DND-41 (cell line): Measurements from ENCODE around the gene SHROOM2.

Source experiments
- ATAC-seq: fragments of 200-7000 bp; cut with Tn5 transposase; 3 replicates; pipeline ENCODE4 v1.9.1; 2021; ENCODE audit warnings: low read depth; ENCODE audit not compliant: insufficient read depth
- DNase-seq: peaks from one replicate; pipeline ENCODE4 v3.0.0-alpha.2; 2020
- H2AFZ ChIP-seq: 2 replicates; pipeline ENCODE4 v1.6.0; 2012; ENCODE audit warnings: low read depth, low read length
- H3K27ac ChIP-seq: 2 replicates; pipeline ENCODE4 v1.5.1; 2012; ENCODE audit warnings: low read length, inconsistent platforms
- H3K27me3 ChIP-seq: fragments of 200-600 bp; sonication (generic); 2 replicates; pipeline ENCODE4 v1.6.0; 2012; ENCODE audit warnings: low read length, mild to moderate bottlenecking, inconsistent platforms; ENCODE audit not compliant: insufficient read depth, poor library complexity
- H3K36me3 ChIP-seq: 2 replicates; pipeline ENCODE4 v1.5.1; 2012; ENCODE audit warnings: low read length, inconsistent platforms; ENCODE audit not compliant: insufficient read depth
- H3K4me1 ChIP-seq: 2 replicates; pipeline ENCODE4 v1.5.1; 2012; ENCODE audit warnings: mild to moderate bottlenecking, low read length; ENCODE audit not compliant: insufficient read depth
- H3K4me2 ChIP-seq: 2 replicates; pipeline ENCODE4 v1.6.0; 2012; ENCODE audit warnings: mild to moderate bottlenecking, moderate library complexity, low read length, inconsistent platforms; ENCODE audit not compliant: insufficient read depth
- H3K4me3 ChIP-seq, 2 experiments: fragments of 200-600 bp in 1 of 2; shearing (Covaris generic) in 1 of 2; 2 replicates each; pipeline ENCODE4 v1.5.1; 2012 to 2016; ENCODE audit warnings: inconsistent platforms in 2 of 2, low read length in 2 of 2, mild to moderate bottlenecking in 2 of 2, low read depth in 1 of 2, moderate library complexity in 1 of 2
- H3K79me2 ChIP-seq: 2 replicates; pipeline ENCODE4 v1.6.0; 2012; ENCODE audit warnings: low read length, inconsistent platforms; ENCODE audit not compliant: insufficient read depth
- H3K9ac ChIP-seq: 2 replicates; pipeline ENCODE4 v1.6.0; 2012; ENCODE audit warnings: low read depth, mild to moderate bottlenecking, inconsistent platforms, low read length, moderate library complexity
- H3K9me3 ChIP-seq: 2 replicates; pipeline ENCODE4 v1.5.1; 2012; ENCODE audit warnings: low read length, moderate library complexity, mild to moderate bottlenecking, inconsistent platforms; ENCODE audit not compliant: insufficient read depth, severe bottlenecking
- H4K20me1 ChIP-seq: 2 replicates; pipeline ENCODE4 v1.6.0; 2012; ENCODE audit warnings: low read length; ENCODE audit not compliant: insufficient read depth
- CTCF ChIP-seq: IDR thresholded peaks from 2 replicates; pipeline ENCODE4 v1.5.1; 2012; ENCODE audit warnings: borderline replicate concordance, low read length, moderate library complexity, mild to moderate bottlenecking; ENCODE audit not compliant: poor library complexity, severe bottlenecking; ENCODE audit errors: extremely low read depth
- EZH2 ChIP-seq: IDR thresholded peaks from 3 replicates; pipeline ENCODE4 v1.6.1; 2012; ENCODE audit warnings: borderline replicate concordance, low read depth, mild to moderate bottlenecking, moderate library complexity, low read length, inconsistent platforms; ENCODE audit not compliant: severe bottlenecking

The SHROOM2 gene

GRCh38 chrX:9917861-9918260, 131.6 kb downstream of the SHROOM2 start:
- TF ChIP-seq EZH2 (no peak), CTCF (no peak)

DNA sequence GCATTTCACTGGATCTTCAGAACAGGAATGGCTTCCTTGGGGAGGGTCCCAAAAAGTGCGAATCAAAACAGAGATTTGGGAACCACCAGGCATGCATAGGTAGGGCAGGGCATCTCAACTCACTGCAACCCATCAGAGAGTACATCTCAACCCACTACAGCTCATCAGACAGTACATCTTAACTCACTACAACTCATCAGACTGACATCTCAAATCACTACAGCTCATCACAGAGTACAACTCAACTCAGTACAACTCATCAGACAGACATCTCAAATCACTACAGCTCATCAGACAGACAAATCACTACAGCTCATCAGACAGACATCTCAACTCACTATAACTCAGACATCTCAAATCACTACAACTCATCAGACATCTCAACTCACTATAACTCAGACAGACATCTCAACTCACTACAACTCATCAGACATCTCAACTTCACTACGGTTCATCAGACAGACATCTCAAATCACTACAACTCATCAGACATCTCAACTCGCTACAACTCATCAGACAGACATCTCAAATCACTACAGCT, 133.5 kb downstream of the SHROOM2 start:
- H3K36me3 ChIP-seq: no peaks in the 10 kb centered on the region
- H3K4me1 ChIP-seq: no peaks in the 10 kb centered on the region
- no peaks in the 10 kb centered on the region for H3K79me2 ChIP-seq
- no peak overlapping the region for H3K4me2 ChIP-seq
- H3K4me3 ChIP-seq: no peak overlapping the region
- H4K20me1 ChIP-seq: no peaks in the 10 kb centered on the region
- TF ChIP-seq EZH2 (no peak), CTCF (no peak)
- DNase-seq (no peak), ATAC-seq (no peak)
- H3K27me3 ChIP-seq: no peaks in the 10 kb centered on the region
- no peak overlapping the region for H3K9ac ChIP-seq
- H3K9me3 ChIP-seq: no peaks in the 10 kb centered on the region
- H3K27ac ChIP-seq: no peak overlapping the region
- H2AFZ ChIP-seq: no peak overlapping the region

More at GRCh38 chrX:9917861-9918260, 131.6 kb downstream of the SHROOM2 start:
- ATAC-seq (no peak), DNase-seq (no peak)
- Histone ChIP-seq H3K4me3 (no peak overlapping the region), H3K9ac (no peak overlapping the region), H3K4me2 (no peak overlapping the region), H3K9me3 (no peaks in the 10 kb centered on the region), H3K4me1 (no peaks in the 10 kb centered on the region), H4K20me1 (no peaks in the 10 kb centered on the region), H3K27ac (no peak overlapping the region), H3K36me3 (no peaks in the 10 kb centered on the region), H3K27me3 (no peaks in the 10 kb centered on the region), H3K79me2 (no peaks in the 10 kb centered on the region), H2AFZ (no peak overlapping the region)

- Histone ChIP-seq H3K4me3 (no peak overlapping the region), H3K27me3 (no peaks in the 10 kb centered on the region), H4K20me1 (no peaks in the 10 kb centered on the region), H3K9ac (no peak overlapping the region), H3K36me3 (no peaks in the 10 kb centered on the region), H3K27ac (no peak overlapping the region), H3K9me3 (no peaks in the 10 kb centered on the region), H2AFZ (no peak overlapping the region), H3K4me1 (no peaks in the 10 kb centered on the region), H3K79me2 (no peaks in the 10 kb centered on the region), H3K4me2 (no peak overlapping the region)
- TF ChIP-seq CTCF (no peak), EZH2 (no peak)
- no peak for DNase-seq
- no peak for ATAC-seq
Observed at GRCh38 chrX:9921407-9921806, 135.2 kb downstream of the SHROOM2 start.

DNA sequence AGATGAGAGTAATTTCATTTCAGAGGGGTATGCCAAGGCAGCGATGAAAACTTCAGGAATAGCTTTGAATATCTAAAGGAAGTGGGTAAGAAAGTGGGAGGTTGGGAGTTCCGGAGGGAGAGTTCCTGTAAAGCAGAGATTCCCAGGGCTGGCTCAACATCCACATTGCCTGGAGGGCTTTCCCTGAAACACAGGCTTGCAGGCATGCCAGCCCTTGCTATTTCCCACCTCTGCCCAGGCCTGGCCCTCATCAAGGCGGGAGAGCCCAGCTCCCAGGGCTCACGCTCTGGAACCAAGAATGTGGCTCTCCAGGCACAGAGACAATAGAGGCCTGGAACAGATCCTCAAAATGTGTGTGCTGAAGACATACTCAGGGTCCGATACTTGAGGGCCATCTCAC, 137.1 kb downstream of the SHROOM2 start:
- H3K27me3 ChIP-seq: no peaks in the 10 kb centered on the region
- TF ChIP-seq CTCF: no peak
- no peak overlapping the region for H3K4me3 ChIP-seq
- H4K20me1 ChIP-seq: no peaks in the 10 kb centered on the region
- no peak overlapping the region for H3K27ac ChIP-seq
- no peaks in the 10 kb centered on the region for H3K4me1 ChIP-seq
- H3K79me2 ChIP-seq: no peaks in the 10 kb centered on the region
- H3K9ac ChIP-seq: no peak overlapping the region
- no peak for DNase-seq
- H3K36me3 ChIP-seq: no peaks in the 10 kb centered on the region
- H3K4me2 ChIP-seq: no peak overlapping the region
- no peak for ATAC-seq
- H2AFZ ChIP-seq: no peak overlapping the region
- no peaks in the 10 kb centered on the region for H3K9me3 ChIP-seq
